HG02885 (cell line): ENCODE data around the gene ZDHHC14.

Experiments used
- ATAC-seq: cut with Tn5 transposase; IDR thresholded peaks from one replicate; pipeline ENCODE4 v1.9.1; 2021; ENCODE audit warnings: mild to moderate bottlenecking; ENCODE audit not compliant: unreplicated experiment, poor library complexity

ZDHHC14 gene

GRCh38 chr6:157721830-157722229 lies 340.8 kb downstream of the ZDHHC14 start:
- no peak for ATAC-seq

DNA sequence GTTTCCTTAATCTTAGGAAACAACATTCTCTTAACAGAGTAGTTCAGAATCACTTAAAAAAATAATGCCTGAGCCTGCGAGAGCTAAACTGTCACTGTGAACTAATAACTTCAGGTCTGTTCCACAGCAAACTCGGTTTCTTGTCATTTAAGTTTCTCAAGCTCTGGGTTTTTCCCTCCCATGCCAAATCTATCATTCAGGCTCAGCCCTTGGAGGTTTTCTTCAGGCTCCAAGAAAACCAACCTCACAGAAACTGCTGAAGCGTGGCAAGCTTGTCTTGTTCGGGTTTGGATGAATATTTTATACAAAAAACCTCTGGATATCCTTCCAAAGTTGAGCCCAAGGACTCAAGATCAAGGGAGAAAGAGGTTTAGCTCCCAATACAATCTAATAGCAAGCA lies 342.4 kb downstream of the ZDHHC14 start:
- no peak for ATAC-seq

DNA sequence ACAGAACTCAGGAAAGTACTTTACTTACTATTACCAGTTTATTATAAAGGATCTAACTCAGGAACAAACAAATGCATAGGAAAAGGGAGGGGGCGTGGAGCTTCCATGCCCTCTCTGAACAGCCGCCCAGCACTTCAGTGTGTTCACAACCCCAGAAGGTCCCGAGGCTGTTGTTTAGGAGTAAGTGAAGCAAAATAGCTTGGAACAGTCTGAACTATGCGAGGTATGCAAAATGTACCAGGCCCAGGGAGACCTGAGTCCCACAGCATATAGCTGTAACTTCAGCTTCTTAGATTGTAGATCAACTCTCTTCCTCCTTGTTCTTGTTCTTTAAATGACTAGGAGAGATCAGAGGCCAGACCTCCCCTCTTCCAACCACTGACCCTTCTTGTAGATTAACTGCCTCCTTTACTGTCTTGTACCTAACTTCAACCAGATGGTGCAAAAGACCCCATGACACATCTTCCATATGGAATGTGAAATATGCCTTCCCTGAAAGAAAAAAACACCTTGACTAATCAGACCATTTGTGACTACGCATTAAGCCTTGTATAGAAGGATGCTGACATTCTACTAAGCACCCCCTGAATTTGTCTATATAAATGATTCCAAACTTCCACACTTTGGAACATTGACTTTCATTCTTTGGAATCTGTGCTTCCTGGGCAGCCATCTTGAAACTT lies 343.3 kb downstream of the ZDHHC14 start:
- no peak for ATAC-seq

DNA sequence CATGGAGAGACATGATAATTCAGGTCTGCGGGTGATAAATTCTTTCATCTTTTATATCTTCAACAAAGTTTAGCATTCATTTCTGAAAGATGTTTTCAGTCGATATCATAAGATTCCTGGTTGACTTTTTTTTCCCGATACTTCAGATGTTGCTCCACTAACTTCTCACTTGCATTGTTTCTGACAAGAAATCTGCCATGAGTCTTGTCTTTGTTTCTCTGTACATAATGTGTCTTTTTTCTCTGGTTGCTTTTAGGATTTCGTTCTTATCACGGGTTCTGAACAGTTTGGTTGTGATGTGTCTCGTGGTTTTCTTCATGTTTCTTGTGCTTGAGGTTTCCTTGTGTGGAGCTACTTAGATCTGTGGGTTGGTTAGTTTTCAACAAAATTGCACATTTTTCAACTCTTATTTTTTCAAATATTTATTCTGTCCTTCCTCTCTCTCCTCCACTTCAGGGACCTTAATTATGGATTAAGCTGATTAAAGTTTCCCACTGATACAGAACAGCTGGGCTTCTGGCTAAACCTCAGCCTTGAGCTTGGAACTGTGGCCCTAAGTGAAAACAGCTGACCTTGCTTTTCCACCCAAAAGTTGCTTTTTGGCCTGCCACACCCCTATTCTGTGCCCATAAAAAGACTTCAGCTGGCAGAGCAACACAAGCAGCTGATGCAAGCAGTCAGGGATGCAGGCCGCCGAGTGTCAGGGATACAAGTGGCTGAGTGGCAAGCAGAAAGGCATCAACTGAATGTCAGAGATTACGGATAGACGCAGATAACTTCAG lies 344.2 kb downstream of the ZDHHC14 start:
- ATAC-seq, result no peak

- no peak for ATAC-seq
These were observed 344.8 kb downstream of the ZDHHC14 start for GRCh38 chr6:157725836-157726235.

DNA sequence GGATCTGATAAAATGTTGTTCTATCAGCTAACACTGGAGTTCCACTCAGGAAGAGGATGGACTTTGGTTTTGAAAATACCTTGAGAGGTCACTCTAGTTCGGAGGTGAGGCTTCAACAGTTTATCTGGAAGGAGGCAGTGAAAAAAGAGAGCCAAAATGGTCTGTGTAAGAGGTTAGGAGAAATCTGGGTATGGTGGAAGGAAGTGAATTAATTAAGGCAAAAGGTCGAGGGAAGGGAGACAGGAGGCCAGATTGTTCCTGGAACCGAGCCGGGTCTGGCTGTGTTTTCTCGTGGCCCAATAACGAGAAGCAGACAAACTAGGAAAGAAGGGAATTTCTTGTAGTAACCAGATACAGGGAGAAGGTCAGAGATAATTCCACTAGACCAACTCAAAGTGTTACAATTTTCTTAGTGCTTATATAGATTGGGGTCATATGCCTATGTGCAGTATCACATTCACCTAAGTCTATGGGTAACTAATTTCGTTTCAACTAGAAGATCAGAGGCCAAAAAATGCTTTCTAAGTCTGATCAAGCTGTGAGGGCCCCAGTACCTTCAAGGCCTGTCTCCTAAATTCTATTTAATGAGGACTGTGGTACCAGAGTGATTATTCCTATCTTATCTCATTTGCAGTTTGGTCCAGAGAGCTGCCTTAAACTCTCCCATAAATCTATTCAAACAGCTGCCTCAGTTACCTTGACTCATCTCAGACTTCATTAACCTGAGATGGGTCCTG lies 346.1 kb downstream of the ZDHHC14 start:
- no peak for ATAC-seq
